Measurements from ENCODE around the gene PLEKHH2.

DNA sequence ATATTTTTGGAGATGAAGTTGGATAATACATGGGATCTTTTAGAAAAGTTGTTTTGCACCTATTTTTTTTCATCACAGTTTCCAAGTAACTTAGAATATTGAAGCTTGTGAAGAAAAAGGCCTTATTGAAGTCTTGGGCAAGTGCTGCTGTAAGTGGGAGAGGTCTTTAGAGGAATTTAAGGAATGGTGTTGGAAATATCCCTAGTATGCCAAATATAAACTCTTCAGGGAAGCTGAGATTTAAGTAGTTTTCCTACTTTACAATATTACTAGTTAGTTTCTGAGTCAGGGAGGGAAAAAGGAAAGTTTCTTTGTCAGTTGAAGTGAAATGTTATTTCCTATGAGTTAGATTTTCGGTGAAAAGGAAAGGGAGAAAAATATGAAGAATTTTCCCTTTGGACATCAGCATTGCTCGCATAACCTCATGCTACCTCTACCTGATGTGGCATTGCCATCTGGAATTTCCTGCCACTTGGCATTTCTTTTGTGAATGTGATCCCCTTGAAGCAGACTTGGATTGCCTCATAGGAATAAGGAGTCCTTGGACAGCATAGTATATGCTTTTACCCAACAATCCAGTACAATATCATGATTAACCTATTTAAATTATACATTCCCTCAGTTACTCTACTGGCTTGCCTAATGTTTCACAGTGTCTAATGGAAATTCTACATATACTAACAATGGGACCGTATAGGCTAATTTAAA lies 12.1 kb downstream of the PLEKHH2 start:
- TF ChIP-seq, protein P1, sequence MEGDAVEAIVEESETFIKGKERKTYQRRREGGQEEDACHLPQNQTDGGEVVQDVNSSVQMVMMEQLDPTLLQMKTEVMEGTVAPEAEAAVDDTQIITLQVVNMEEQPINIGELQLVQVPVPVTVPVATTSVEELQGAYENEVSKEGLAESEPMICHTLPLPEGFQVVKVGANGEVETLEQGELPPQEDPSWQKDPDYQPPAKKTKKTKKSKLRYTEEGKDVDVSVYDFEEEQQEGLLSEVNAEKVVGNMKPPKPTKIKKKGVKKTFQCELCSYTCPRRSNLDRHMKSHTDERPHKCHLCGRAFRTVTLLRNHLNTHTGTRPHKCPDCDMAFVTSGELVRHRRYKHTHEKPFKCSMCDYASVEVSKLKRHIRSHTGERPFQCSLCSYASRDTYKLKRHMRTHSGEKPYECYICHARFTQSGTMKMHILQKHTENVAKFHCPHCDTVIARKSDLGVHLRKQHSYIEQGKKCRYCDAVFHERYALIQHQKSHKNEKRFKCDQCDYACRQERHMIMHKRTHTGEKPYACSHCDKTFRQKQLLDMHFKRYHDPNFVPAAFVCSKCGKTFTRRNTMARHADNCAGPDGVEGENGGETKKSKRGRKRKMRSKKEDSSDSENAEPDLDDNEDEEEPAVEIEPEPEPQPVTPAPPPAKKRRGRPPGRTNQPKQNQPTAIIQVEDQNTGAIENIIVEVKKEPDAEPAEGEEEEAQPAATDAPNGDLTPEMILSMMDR (IDR thresholded peaks at IDR 0.05), result no peak
- TF ChIP-seq ZFX (IDR thresholded peaks at IDR 0.05; ENCODE audit: borderline replicate concordance), result no peak
